Dedifferentiated amniotic fluid mesenchymal stem cell (primary cell): ENCODE data around the gene EEF1AKMT4.

Experiments used
- DNase-seq: peaks from one replicate; pipeline ENCODE4 v3.0.0-alpha.2; 2016; ENCODE audit errors: extremely low spot score

Gene EEF1AKMT4

GRCh38 chr3:184298759-184299487 is 49.5 kb downstream of the EEF1AKMT4 start, which contains the start of gene PSMD2:
Gene PSMD2 (plus strand): TSS chr3:184299241. CDS start chr3:184299267, 26 bp downstream.
- peak; percentile 94 for DNase-seq

GRCh38 chr3:184299488-184300377 is 50.3 kb downstream of the EEF1AKMT4 start:
- peak; percentile 18 for DNase-seq

GRCh38 chr3:184300378-184300720 is 50.9 kb downstream of the EEF1AKMT4 start:
- DNase-seq, result no peak

GRCh38 chr3:184305577-184305976 is 56.1 kb downstream of the EEF1AKMT4 start:
- no peak for DNase-seq

- DNase-seq, result no peak
These were observed 57.0 kb downstream of the EEF1AKMT4 start for GRCh38 chr3:184306341-184306972.

GRCh38 chr3:184307915-184308314 is 58.4 kb downstream of the EEF1AKMT4 start:
- no peak for DNase-seq
